ENCODE results near the gene B3GNT9.

B3GNT9 gene

DNA sequence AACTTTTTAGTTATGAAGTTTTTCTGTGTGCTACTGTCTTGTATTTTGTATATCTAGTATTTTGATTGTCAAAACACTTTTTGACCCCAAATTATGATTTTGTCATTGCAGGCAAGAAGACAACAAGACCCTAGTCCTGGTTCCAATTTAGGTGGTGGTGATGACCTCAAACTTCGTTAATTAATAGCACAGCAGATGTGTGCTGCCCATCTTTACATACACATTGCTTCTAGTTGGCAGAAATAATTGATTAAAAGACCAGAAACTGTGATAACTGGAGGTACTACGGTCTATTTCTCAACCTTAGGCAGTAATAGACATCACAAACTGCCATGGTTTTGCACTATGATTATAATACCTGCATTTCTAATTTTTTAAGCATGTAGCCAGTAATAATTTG is 52.2 kb downstream of the B3GNT9 start:
- TF ChIP-seq, protein P1, sequence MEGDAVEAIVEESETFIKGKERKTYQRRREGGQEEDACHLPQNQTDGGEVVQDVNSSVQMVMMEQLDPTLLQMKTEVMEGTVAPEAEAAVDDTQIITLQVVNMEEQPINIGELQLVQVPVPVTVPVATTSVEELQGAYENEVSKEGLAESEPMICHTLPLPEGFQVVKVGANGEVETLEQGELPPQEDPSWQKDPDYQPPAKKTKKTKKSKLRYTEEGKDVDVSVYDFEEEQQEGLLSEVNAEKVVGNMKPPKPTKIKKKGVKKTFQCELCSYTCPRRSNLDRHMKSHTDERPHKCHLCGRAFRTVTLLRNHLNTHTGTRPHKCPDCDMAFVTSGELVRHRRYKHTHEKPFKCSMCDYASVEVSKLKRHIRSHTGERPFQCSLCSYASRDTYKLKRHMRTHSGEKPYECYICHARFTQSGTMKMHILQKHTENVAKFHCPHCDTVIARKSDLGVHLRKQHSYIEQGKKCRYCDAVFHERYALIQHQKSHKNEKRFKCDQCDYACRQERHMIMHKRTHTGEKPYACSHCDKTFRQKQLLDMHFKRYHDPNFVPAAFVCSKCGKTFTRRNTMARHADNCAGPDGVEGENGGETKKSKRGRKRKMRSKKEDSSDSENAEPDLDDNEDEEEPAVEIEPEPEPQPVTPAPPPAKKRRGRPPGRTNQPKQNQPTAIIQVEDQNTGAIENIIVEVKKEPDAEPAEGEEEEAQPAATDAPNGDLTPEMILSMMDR (IDR thresholded peaks at IDR 0.05; ENCODE audit: control insufficient read depth, extremely low read depth, insufficient read depth), result no peak
- DNase-seq (ENCODE audit: low read depth), result no peak
- no peak overlapping the region for H3K4me3 ChIP-seq (ENCODE audit: low read depth, low read length)
